Neural crest cell (in vitro differentiated cells): ENCODE data around the gene ETV4. TPM values are rescaled to one million over a fixed set of nuclear protein-coding genes. Genes with fewer than 3 reads are reported as not detected.

Source experiments
- DNase-seq: peaks from one replicate; pipeline ENCODE4 v3.0.0; 2021; ENCODE audit warnings: low read depth, mixed read lengths, low spot score
- H3K27ac Mint-ChIP-seq: one replicate; pipeline ENCODE4 v1.8.0; 2021; ENCODE audit warnings: mild to moderate bottlenecking, mixed read lengths; ENCODE audit not compliant: unreplicated experiment
- H3K27me3 Mint-ChIP-seq: 2 replicates; pipeline ENCODE4 v1.8.0; 2021; ENCODE audit warnings: low read depth, mild to moderate bottlenecking, mixed read lengths
- H3K36me3 Mint-ChIP-seq: 2 replicates; pipeline ENCODE4 v1.8.0; 2021; ENCODE audit warnings: low read depth, mild to moderate bottlenecking, mixed read lengths
- H3K4me1 Mint-ChIP-seq: 2 replicates; pipeline ENCODE4 v1.8.0; 2021; ENCODE audit warnings: mixed read lengths
- H3K4me3 Mint-ChIP-seq: one replicate; pipeline ENCODE4 v1.8.0; 2021; ENCODE audit warnings: mild to moderate bottlenecking, mixed read lengths
- H3K9me3 Mint-ChIP-seq: 2 replicates; pipeline ENCODE4 v1.8.0; 2021; ENCODE audit warnings: mixed read lengths
- CTCF ChIP-seq: fragments of 200-600 bp; sonication (generic); conservative IDR thresholded peaks from 2 replicates; pipeline ENCODE4 v1.5.0; 2021; ENCODE audit warnings: antibody characterized with exemption, mild to moderate bottlenecking
- total RNA-seq: library from RNA; stranded (reverse); gene quantifications from 2 replicates; pipeline ENCODE4 v1.2.1, GENCODE V29; 2021

The ETV4 gene
- total RNA-seq, 1 donor from 2014 or later, result 59.6 TPM

GRCh38 chr17:43531955-43532354, 14.2 kb downstream of the ETV4 start:
- H3K9me3 Mint-ChIP-seq, result no peaks in the 10 kb centered on the region
- no peak for DNase-seq
- TF ChIP-seq CTCF, result no peak
- no peak overlapping the region for H3K4me3 Mint-ChIP-seq
- H3K27me3 Mint-ChIP-seq, result peaks cover 4% of the 10 kb centered on the region
- no peak overlapping the region for H3K27ac Mint-ChIP-seq
- H3K4me1 Mint-ChIP-seq, result peaks cover 54% of the 10 kb centered on the region
- H3K36me3 Mint-ChIP-seq, result peaks cover 7% of the 10 kb centered on the region

- Mint-ChIP-seq H3K9me3 (no peaks in the 10 kb centered on the region), H3K27me3 (peaks cover 4% of the 10 kb centered on the region), H3K4me3 (peak overlapping the region; percentile 85), H3K27ac (peak overlapping the region; percentile 91), H3K4me1 (peaks cover 55% of the 10 kb centered on the region), H3K36me3 (peaks cover 8% of the 10 kb centered on the region)
- no peak for TF ChIP-seq CTCF
- no peak for DNase-seq
Observed at GRCh38 chr17:43531082-43531378, 15.1 kb downstream of the ETV4 start.

GRCh38 chr17:43530288-43531081, 15.7 kb downstream of the ETV4 start:
- Mint-ChIP-seq H3K36me3 (peaks cover 11% of the 10 kb centered on the region), H3K4me3 (peak overlapping the region; percentile 85)

GRCh38 chr17:43529947-43530287, 16.2 kb downstream of the ETV4 start:
- no peak for TF ChIP-seq CTCF
- Mint-ChIP-seq H3K36me3 (peaks cover 11% of the 10 kb centered on the region), H3K4me3 (peak overlapping the region; percentile 85), H3K27me3 (peaks cover 4% of the 10 kb centered on the region), H3K9me3 (no peaks in the 10 kb centered on the region), H3K4me1 (peaks cover 64% of the 10 kb centered on the region), H3K27ac (peak overlapping the region; percentile 95)
- no peak for DNase-seq

More at GRCh38 chr17:43530288-43531081, 15.7 kb downstream of the ETV4 start:
- DNase-seq, result peak; percentile 93
- H3K9me3 Mint-ChIP-seq, result no peaks in the 10 kb centered on the region
- no peak for TF ChIP-seq CTCF
- H3K4me1 Mint-ChIP-seq, result peaks cover 58% of the 10 kb centered on the region
- H3K27ac Mint-ChIP-seq, result peak overlapping the region; percentile 95
- H3K27me3 Mint-ChIP-seq, result peaks cover 4% of the 10 kb centered on the region

GRCh38 chr17:43528988-43529814, 16.9 kb downstream of the ETV4 start:
- Mint-ChIP-seq H3K27me3 (peaks cover 4% of the 10 kb centered on the region), H3K36me3 (peaks cover 11% of the 10 kb centered on the region), H3K4me3 (peak overlapping the region; percentile 29), H3K4me1 (peaks cover 70% of the 10 kb centered on the region), H3K9me3 (no peaks in the 10 kb centered on the region), H3K27ac (peak overlapping the region; percentile 96)
- no peak for DNase-seq
- no peak for TF ChIP-seq CTCF
